Esophagus (tissue), 2 donors: Measurements from ENCODE around the gene CCER1. TPM values are rescaled to one million over a fixed set of nuclear protein-coding genes. Genes with fewer than 3 reads are reported as not detected.

Experiments
- H3K27ac ChIP-seq, 2 donors: one replicate each; pipeline ENCODE4 v1.5.1; 2013; ENCODE audit warnings: low read depth in 2 of 2, mild to moderate bottlenecking in 2 of 2, inconsistent platforms in 1 of 2, low read length in 1 of 2, moderate library complexity in 1 of 2
- H3K27me3 ChIP-seq, 2 donors: one replicate each; pipeline ENCODE4 v1.6.1; 2013; ENCODE audit warnings: low read length in 2 of 2, control low read depth in 1 of 2, mild to moderate bottlenecking in 1 of 2; ENCODE audit not compliant: insufficient read depth in 2 of 2, control insufficient read depth in 1 of 2
- H3K36me3 ChIP-seq, 2 donors: one replicate each; pipeline ENCODE4 v1.6.1; 2013; ENCODE audit warnings: low read length in 1 of 2; ENCODE audit not compliant: control insufficient read depth in 2 of 2, insufficient read depth in 2 of 2
- H3K4me1 ChIP-seq, 2 donors: one replicate each; pipeline ENCODE4 v1.6.1; 2013; ENCODE audit warnings: low read length in 1 of 2; ENCODE audit not compliant: control insufficient read depth in 2 of 2, insufficient read depth in 2 of 2
- H3K4me3 ChIP-seq, 2 donors: one replicate each; pipeline ENCODE4 v1.5.1; 2013; ENCODE audit warnings: low read length in 2 of 2, mild to moderate bottlenecking in 2 of 2, low read depth in 1 of 2, moderate library complexity in 1 of 2
- H3K9me3 ChIP-seq, 2 donors: one replicate each; pipeline ENCODE4 v1.6.1; 2013; ENCODE audit warnings: mild to moderate bottlenecking in 2 of 2, low read depth in 1 of 2, low read length in 1 of 2, moderate library complexity in 1 of 2; ENCODE audit not compliant: control insufficient read depth in 2 of 2, insufficient read depth in 1 of 2
- WGBS, 2 donors: extraction: QIAGEN DNeasy Blood & Tissue Kit; methylation state at CpG; one replicate each; pipeline ENCODE4 v1.1.7; 2013; 5-methylcytosine and 5-hydroxymethylcytosine counted together
- polyA plus RNA-seq, 2 donors: library from polyadenylated mRNA; stranded (reverse); fragments of 200-250 nt; gene quantifications; one replicate each; pipeline ENCODE4 v1.2.3, GENCODE V29; 2013
- donor health status: healthy with polysubstance abuse.
- donor health status: Bipolar disorder and iron deficiency.

CCER1 gene
- polyA plus RNA-seq, 2 donors, result not detected

DNA sequence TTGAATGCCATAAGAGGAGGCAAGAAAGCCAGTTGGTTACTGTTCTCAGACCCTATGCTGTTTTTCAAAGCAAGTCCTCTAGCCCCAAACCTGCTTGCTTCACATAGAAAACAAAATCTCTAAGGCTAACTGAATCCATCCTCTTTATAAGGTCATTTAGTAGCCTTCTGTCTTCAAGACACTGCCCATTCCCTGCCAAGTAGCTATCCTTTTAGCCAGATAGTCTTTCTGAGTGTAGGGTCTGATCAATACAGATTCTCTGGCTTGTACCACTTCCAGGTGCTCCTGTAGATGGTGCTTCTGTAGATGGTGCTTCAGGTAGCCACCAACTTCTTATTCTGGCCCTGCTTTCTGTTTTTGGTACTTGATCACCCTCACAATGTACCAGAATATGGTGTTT is 15.9 kb upstream of the CCER1 start:
- no peaks in the 10 kb centered on the region for H3K4me1 ChIP-seq
- H3K27me3 ChIP-seq, result no peaks in the 10 kb centered on the region
- H3K9me3 ChIP-seq, result no peaks in the 10 kb centered on the region
- no peak overlapping the region for H3K4me3 ChIP-seq
- H3K27ac ChIP-seq, result no peak overlapping the region
- H3K36me3 ChIP-seq, result no peaks in the 10 kb centered on the region

DNA sequence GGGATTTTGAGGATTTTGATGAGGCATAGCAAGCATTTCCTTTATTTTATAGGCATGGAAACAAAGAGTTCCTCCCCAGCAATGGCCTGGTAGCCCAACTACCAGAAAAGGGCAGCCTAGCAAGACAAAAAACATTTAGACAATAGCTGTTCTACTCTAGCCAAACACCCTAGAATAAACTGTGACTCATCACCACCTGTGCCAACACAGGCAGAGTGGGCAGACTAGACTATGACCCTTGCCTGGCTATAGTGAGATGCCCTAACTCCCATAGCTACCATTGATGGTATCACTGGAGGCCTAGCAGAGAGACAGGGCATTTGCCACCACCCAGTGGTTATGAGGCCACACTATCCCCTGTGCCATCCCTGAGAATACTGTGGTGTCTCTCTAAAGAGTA is 15.5 kb upstream of the CCER1 start:
- Histone ChIP-seq H3K4me1 (no peaks in the 10 kb centered on the region), H3K36me3 (no peaks in the 10 kb centered on the region), H3K9me3 (no peaks in the 10 kb centered on the region), H3K27ac (no peak overlapping the region), H3K4me3 (no peak overlapping the region), H3K27me3 (no peaks in the 10 kb centered on the region)

DNA sequence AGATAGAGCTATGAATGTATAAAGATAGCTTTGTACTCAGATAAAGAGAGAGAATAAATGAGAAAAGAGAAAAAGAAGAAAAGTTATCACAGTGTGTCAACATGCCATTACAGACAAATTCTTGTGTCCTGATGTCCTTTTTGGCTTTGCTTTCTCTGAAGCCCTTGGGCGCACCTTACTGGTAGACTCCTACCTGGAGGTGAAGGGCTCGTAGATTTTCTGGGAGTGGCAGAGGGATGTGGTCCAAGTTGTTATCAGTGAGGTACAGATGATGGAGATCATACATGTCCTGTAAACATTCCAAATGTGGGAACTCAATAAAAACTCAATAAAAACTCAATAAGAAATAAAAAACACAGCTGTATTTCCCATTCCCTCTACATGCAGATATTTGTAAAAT is 14.9 kb upstream of the CCER1 start:
- WGBS, 2 donors, result 84 to 89% methylated on average over 2 of the region's 2 CpGs
- Histone ChIP-seq H3K9me3 (no peaks in the 10 kb centered on the region), H3K36me3 (no peaks in the 10 kb centered on the region), H3K4me1 (no peaks in the 10 kb centered on the region), H3K4me3 (no peak overlapping the region), H3K27me3 (no peaks in the 10 kb centered on the region), H3K27ac (no peak overlapping the region)

DNA sequence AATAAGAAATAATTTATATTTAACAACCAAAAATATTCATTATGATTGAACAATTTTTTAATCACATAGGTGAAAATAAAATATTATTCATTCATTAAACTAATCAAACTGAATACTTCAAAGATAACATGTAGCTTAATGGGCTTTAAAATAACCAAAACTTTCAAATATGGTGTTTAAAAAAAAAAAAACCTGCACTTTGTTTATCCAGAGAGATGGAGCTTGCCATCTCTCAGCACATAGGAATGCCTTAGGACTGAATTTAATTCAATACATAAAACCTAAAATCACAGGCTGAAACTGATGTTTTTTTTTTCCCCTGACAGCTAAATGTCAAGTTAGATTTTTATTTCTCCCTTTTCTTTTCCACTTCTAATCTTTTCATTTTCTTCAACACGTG is 14.4 kb upstream of the CCER1 start:
- Histone ChIP-seq H3K36me3 (no peaks in the 10 kb centered on the region), H3K9me3 (no peaks in the 10 kb centered on the region), H3K4me1 (no peaks in the 10 kb centered on the region), H3K27ac (no peak overlapping the region), H3K4me3 (no peak overlapping the region), H3K27me3 (no peaks in the 10 kb centered on the region)
- 0 to 8% methylated on average over 1 of the region's 1 CpG for WGBS, 2 donors

DNA sequence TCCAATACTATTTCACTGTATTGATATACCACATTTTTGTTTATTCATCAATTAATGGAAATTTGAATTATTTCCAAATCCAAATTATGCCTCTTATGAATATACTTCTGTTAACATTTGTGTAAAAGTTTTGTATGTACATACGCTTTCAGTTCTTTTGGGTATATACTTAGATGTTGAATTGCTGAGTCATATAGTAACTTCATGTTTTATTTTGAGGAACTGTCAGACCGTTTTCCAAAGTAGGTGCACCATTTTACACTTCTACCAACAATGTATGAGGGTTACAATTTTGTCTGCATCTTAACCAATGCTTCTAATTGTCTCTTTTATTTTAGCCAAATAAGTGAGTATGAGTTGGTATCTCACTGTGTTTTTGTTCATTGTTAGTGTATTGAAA is 10.2 kb upstream of the CCER1 start:
- Histone ChIP-seq H3K27me3 (no peaks in the 10 kb centered on the region), H3K4me3 (no peak overlapping the region), H3K36me3 (no peaks in the 10 kb centered on the region), H3K4me1 (no peaks in the 10 kb centered on the region), H3K27ac (no peak overlapping the region), H3K9me3 (no peaks in the 10 kb centered on the region)
- 74 to 84% methylated on average over 2 of the region's 2 CpGs for WGBS, 2 donors

DNA sequence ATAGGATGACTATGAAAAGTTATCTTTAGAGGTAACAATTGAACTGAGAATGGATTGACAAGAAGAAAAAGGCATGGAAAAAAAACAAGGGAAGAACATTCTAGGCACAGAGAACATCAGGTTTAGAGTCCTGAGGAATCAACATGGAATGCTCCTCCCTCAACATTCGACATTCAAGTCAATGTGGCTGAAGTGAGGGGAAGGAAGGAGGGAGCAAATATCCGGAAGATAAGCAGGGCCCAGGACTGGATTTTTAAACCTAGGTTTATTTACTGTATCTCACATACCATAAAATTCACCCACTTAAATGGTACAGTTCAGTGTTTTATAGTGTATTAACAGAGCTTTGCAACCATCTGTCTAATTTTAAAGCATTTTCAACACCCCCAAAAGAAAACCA is 9.6 kb upstream of the CCER1 start:
- Histone ChIP-seq H3K27me3 (no peaks in the 10 kb centered on the region), H3K27ac (no peak overlapping the region), H3K9me3 (no peaks in the 10 kb centered on the region), H3K4me3 (no peak overlapping the region), H3K4me1 (no peaks in the 10 kb centered on the region), H3K36me3 (no peaks in the 10 kb centered on the region)
- 48 to 65% methylated on average over 2 of the region's 2 CpGs for WGBS, 2 donors

DNA sequence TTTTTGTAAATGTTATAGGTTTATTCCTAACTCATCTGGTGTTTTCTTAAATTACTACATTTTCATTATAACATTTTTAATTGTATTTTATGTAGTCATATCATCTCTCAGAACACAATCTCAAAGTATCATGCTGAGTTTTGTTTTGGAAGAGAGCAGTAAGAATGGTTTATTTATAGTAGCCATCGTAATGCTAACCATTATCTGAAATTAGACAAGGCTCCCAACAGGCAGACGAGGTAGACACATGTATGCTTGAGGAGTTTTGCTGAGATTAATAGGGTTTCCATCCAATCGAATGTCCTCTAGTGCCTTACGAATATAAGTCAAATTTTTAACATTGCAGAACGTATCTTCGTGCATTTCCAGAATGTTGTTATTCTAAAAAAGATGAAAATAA is 9.0 kb upstream of the CCER1 start:
- Histone ChIP-seq H3K9me3 (no peaks in the 10 kb centered on the region), H3K36me3 (no peaks in the 10 kb centered on the region), H3K4me3 (no peak overlapping the region), H3K27me3 (no peaks in the 10 kb centered on the region), H3K27ac (no peak overlapping the region), H3K4me1 (no peaks in the 10 kb centered on the region)
- 78 to 84% methylated on average over 6 of the region's 6 CpGs for WGBS, 2 donors

DNA sequence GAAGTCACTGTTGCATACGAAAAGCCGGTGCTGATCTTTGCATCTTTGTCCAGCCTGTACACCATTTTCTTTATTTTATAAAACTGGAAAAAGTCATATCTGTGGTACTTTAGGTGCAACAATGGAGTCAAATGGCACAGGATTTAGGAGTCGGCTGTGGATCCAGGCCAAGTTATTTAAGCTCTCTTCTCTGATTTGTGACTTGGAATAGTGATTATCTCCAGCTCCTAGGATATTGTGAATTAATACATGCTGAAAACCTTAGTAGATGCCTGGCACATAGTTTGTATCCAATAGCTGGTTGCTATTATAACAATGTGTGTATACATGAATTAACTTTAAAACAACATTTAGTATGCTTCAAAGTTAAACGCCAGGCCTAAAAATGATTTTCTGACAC is 6.2 kb upstream of the CCER1 start:
- H3K27me3 ChIP-seq, result no peaks in the 10 kb centered on the region
- no peaks in the 10 kb centered on the region for H3K4me1 ChIP-seq
- H3K9me3 ChIP-seq, result no peaks in the 10 kb centered on the region
- WGBS, 2 donors, result 89 to 90% methylated on average over 4 of the region's 4 CpGs
- no peak overlapping the region for H3K27ac ChIP-seq
- H3K4me3 ChIP-seq, result no peak overlapping the region
- H3K36me3 ChIP-seq, result no peaks in the 10 kb centered on the region

DNA sequence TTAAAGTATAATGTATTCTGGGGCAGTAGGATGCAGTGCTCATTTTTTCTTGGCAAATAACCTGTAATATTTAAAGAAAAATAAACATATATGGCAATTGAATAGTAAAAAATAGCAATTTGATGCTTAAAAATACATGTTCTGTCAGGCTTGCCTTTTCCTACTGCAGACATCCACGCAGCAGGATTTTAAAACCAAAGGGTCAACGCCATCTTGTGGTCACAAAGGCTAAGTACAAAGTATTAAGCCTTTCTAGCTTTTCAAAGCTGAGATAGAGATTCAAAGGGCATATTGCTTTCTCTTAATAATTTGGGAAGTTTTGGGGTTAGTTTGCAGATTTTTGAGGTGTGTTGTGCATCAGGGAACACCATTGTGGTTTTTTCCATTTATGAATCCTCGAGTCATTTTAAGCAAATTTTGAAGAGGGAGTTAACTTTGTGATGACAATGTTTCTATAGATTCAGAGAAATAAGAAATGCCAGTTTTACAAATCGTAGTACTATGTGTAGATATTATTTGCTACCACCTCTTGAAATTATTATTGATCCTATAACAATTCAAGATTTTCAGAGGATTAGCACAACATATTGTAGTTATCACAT is 4.7 kb upstream of the CCER1 start:
- Histone ChIP-seq H3K9me3 (no peaks in the 10 kb centered on the region), H3K27me3 (no peaks in the 10 kb centered on the region), H3K27ac (no peak overlapping the region), H3K4me1 (no peaks in the 10 kb centered on the region), H3K36me3 (no peaks in the 10 kb centered on the region), H3K4me3 (no peak overlapping the region)
- 3 to 4% methylated on average over 4 of the region's 4 CpGs for WGBS, 2 donors

DNA sequence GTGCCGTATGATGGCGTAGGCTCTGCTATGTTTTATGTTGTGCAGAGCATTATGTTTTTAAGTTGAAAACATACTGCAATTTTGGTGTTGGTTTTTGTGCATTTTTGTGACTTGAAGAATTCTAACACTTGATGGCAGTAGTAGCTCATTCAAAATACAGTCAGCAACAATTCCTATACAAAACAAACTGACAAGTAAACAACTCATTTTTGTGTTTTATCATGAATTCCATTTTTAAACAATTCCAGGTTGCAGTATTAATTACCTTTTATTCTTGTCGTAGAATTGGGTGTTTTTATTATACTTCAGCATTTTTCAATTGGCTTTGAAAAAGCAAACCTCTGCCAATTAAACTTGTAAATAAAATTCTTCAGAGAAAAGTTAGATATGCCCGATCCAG is 4.1 kb upstream of the CCER1 start:
- Histone ChIP-seq H3K4me1 (no peaks in the 10 kb centered on the region), H3K36me3 (no peaks in the 10 kb centered on the region), H3K27me3 (no peaks in the 10 kb centered on the region), H3K4me3 (no peak overlapping the region), H3K27ac (no peak overlapping the region), H3K9me3 (peaks cover 0 to 2% of the 10 kb centered on the region in 2 donors)
- WGBS, 2 donors, result 69% methylated on average over 4 of the region's 4 CpGs
